ENCODE measurements around the gene HS3ST6.

GRCh38 chr16:1887711-1888354 is 30.4 kb downstream of the HS3ST6 start:
- TF ChIP-seq POLR2AphosphoS5 (IDR thresholded peaks at IDR 0.05; ENCODE audit: borderline replicate concordance, low read depth, low read length) (no peak), EZH2 (IDR thresholded peaks at IDR 0.05) (no peak)
